Neural cell (in vitro differentiated cells): Measurements from ENCODE around the gene PTPRC. TPM values are rescaled to one million over a fixed set of nuclear protein-coding genes. Genes with fewer than 3 reads are reported as not detected.

Source experiments
- H2AFZ ChIP-seq: fragments of 200-600, 300-800 bp; sonication (generic), shearing (Covaris generic); 2 replicates; pipeline ENCODE4 v1.6.0; 2014; ENCODE audit warnings: low read depth, mild to moderate bottlenecking, antibody characterized with exemption, low read length, moderate library complexity
- H3F3A ChIP-seq: fragments of 200-600 bp; shearing (Covaris generic); 2 replicates; pipeline ENCODE4 v1.6.1; 2016; ENCODE audit warnings: mild to moderate bottlenecking, moderate library complexity, mixed read lengths, antibody characterized with exemption, low read length; ENCODE audit not compliant: insufficient read depth, poor library complexity, severe bottlenecking
- H3K27ac ChIP-seq: fragments of 200-600, 300-800 bp; sonication (generic), shearing (Covaris generic); 2 replicates; pipeline ENCODE4 v1.5.1; 2014; ENCODE audit warnings: mild to moderate bottlenecking, low read length, moderate library complexity
- H3K27me3 ChIP-seq: fragments of 300-800, 200-600 bp; sonication (generic), shearing (Covaris generic); 2 replicates; pipeline ENCODE4 v1.6.0; 2014; ENCODE audit warnings: mild to moderate bottlenecking, low read depth, low read length, moderate library complexity; ENCODE audit not compliant: insufficient read depth
- H3K36me3 ChIP-seq: fragments of 300-800, 200-600 bp; sonication (generic), shearing (Covaris generic); 2 replicates; pipeline ENCODE4 v1.5.1; 2014; ENCODE audit warnings: mild to moderate bottlenecking, antibody characterized with exemption, low read length, moderate library complexity; ENCODE audit not compliant: insufficient read depth
- H3K4me2 ChIP-seq: fragments of 300-800, 200-600 bp; sonication (generic), shearing (Covaris generic); 2 replicates; pipeline ENCODE4 v1.6.0; 2014; ENCODE audit warnings: mild to moderate bottlenecking, low read length
- H3K4me3 ChIP-seq: fragments of 300-800, 200-600 bp; sonication (generic), shearing (Covaris generic); 2 replicates; pipeline ENCODE4 v1.5.1; 2014; ENCODE audit warnings: mild to moderate bottlenecking, low read length, moderate library complexity
- H3K79me2 ChIP-seq: fragments of 200-600 bp; shearing (Covaris generic); replicated peaks from 2 replicates; pipeline ENCODE4 v1.6.0; 2014; ENCODE audit warnings: mild to moderate bottlenecking, low read length, moderate library complexity; ENCODE audit not compliant: insufficient read depth
- H3K9ac ChIP-seq: fragments of 300-800, 200-600 bp; sonication (generic), shearing (Covaris generic); 2 replicates; pipeline ENCODE4 v1.6.1; 2016; ENCODE audit warnings: mild to moderate bottlenecking, low read length, mixed read lengths
- H3K9me2 ChIP-seq: fragments of 200-600 bp; shearing (Covaris generic); 2 replicates; pipeline ENCODE4 v1.6.1; 2016; ENCODE audit warnings: mild to moderate bottlenecking, low read length, mixed read lengths; ENCODE audit not compliant: insufficient read depth
- H3K9me3 ChIP-seq: fragments of 200-600, 300-800 bp; sonication (generic), shearing (Covaris generic); 2 replicates; pipeline ENCODE4 v1.6.1; 2016; ENCODE audit warnings: mild to moderate bottlenecking, mixed run types, low read length, moderate library complexity, mixed read lengths
- H4K20me1 ChIP-seq: fragments of 200-600 bp; shearing (Covaris generic); 2 replicates; pipeline ENCODE4 v1.6.1; 2016; ENCODE audit warnings: mild to moderate bottlenecking, mixed run types; ENCODE audit not compliant: insufficient read depth
- CTCF ChIP-seq: fragments of 450-650 bp; IDR thresholded peaks from 2 replicates; pipeline ENCODE4 v1.5.1; 2014; ENCODE audit warnings: antibody characterized with exemption, mild to moderate bottlenecking, moderate library complexity; ENCODE audit not compliant: poor library complexity, severe bottlenecking
- EP300 ChIP-seq: fragments of 450-650 bp; conservative IDR thresholded peaks from 2 replicates; pipeline ENCODE4 v1.6.1; 2014; ENCODE audit warnings: antibody characterized with exemption, mild to moderate bottlenecking, moderate library complexity; ENCODE audit not compliant: poor library complexity, severe bottlenecking
- EZH2 ChIP-seq: fragments of 200-600, 300-800 bp; shearing (Covaris generic), sonication (generic); IDR thresholded peaks from 2 replicates; pipeline ENCODE4 v1.6.1; 2014; ENCODE audit warnings: antibody characterized with exemption, low read length, borderline replicate concordance, mild to moderate bottlenecking; ENCODE audit not compliant: insufficient read depth, poor library complexity, severe bottlenecking
- MXI1 ChIP-seq: fragments of 450-650 bp; conservative IDR thresholded peaks from 2 replicates; pipeline ENCODE4 v1.6.1; 2014; ENCODE audit warnings: antibody characterized with exemption, mild to moderate bottlenecking; ENCODE audit not compliant: poor library complexity, severe bottlenecking
- POLR2AphosphoS5 ChIP-seq: IDR thresholded peaks from 2 replicates; pipeline ENCODE4 v1.6.1; 2012
- RAD21 ChIP-seq: fragments of 450-650 bp; conservative IDR thresholded peaks from 2 replicates; pipeline ENCODE4 v1.6.1; 2014; ENCODE audit warnings: antibody characterized with exemption, mild to moderate bottlenecking, moderate library complexity
- REST ChIP-seq: IDR thresholded peaks from 2 replicates; pipeline ENCODE4 v1.6.1; 2012; ENCODE audit warnings: borderline replicate concordance
- SMC3 ChIP-seq: fragments of 450-650 bp; conservative IDR thresholded peaks from 2 replicates; pipeline ENCODE4 v1.6.1; 2014; ENCODE audit warnings: antibody characterized with exemption, mild to moderate bottlenecking, moderate library complexity; ENCODE audit not compliant: poor library complexity
- TAF1 ChIP-seq: IDR thresholded peaks from 2 replicates; pipeline ENCODE4 v1.6.1; 2012; ENCODE audit warnings: low read depth
- polyA plus RNA-seq: library from polyadenylated mRNA; depleted of rRNA; stranded (reverse); fragments of >200 nt; gene quantifications from 2 replicates; pipeline ENCODE4 v1.2.3, GENCODE V29; 2014

Gene PTPRC
- polyA plus RNA-seq, 1 donor from 2014 or later: 0.12 TPM

- no peak overlapping the region for H2AFZ ChIP-seq
- H3K4me3 ChIP-seq: no peak overlapping the region
- H3K27ac ChIP-seq: no peak overlapping the region
- no peak overlapping the region for H3K4me2 ChIP-seq
- no peaks in the 10 kb centered on the region for H3K9me3 ChIP-seq
- H3K9me2 ChIP-seq: no peaks in the 10 kb centered on the region
- no peaks in the 10 kb centered on the region for H4K20me1 ChIP-seq
- no peaks in the 10 kb centered on the region for H3K27me3 ChIP-seq
- H3K79me2 ChIP-seq: no peaks in the 10 kb centered on the region
- no peaks in the 10 kb centered on the region for H3K36me3 ChIP-seq
- H3K9ac ChIP-seq: no peak overlapping the region
- H3F3A ChIP-seq: no peaks in the 10 kb centered on the region
- TF ChIP-seq RAD21: no peak
- TF ChIP-seq EP300: no peak
- TF ChIP-seq CTCF: no peak
- TF ChIP-seq POLR2AphosphoS5: no peak
- no peak for TF ChIP-seq MXI1
- no peak for TF ChIP-seq EZH2
- TF ChIP-seq TAF1: no peak
- no peak for TF ChIP-seq SMC3
- TF ChIP-seq REST: no peak
These were observed 38.2 kb downstream of the PTPRC start for GRCh38 chr1:198677027-198677426.

GRCh38 chr1:198677871-198678270 lies 39.0 kb downstream of the PTPRC start:
- no peak for TF ChIP-seq MXI1
- TF ChIP-seq SMC3: no peak
- no peak for TF ChIP-seq TAF1
- no peak for TF ChIP-seq POLR2AphosphoS5
- TF ChIP-seq EZH2: no peak
- TF ChIP-seq CTCF: no peak
- no peak for TF ChIP-seq REST
- TF ChIP-seq EP300: no peak
- TF ChIP-seq RAD21: no peak
- no peaks in the 10 kb centered on the region for H4K20me1 ChIP-seq
- H3K9me3 ChIP-seq: no peaks in the 10 kb centered on the region
- H3K27ac ChIP-seq: no peak overlapping the region
- no peak overlapping the region for H3K4me3 ChIP-seq
- no peak overlapping the region for H3K4me2 ChIP-seq
- H3K27me3 ChIP-seq: no peaks in the 10 kb centered on the region
- H3K36me3 ChIP-seq: no peaks in the 10 kb centered on the region
- H3K9me2 ChIP-seq: no peaks in the 10 kb centered on the region
- no peaks in the 10 kb centered on the region for H3K79me2 ChIP-seq
- H3F3A ChIP-seq: no peaks in the 10 kb centered on the region
- H3K9ac ChIP-seq: no peak overlapping the region
- H2AFZ ChIP-seq: no peak overlapping the region
